Pancreas (tissue), 10 donors: Measurements from ENCODE around the gene PDHA1. TPM values are rescaled to one million over a fixed set of nuclear protein-coding genes. Genes with fewer than 3 reads are reported as not detected.

Experiments
- ATAC-seq, 4 donors: fragments of 200-7000 bp; cut with Tn5 transposase; one replicate each; pipeline versions ENCODE4 v1.8.0 to v1.9.1; 2020; ENCODE audit warnings: mild to moderate bottlenecking in 4 of 4, moderate library complexity in 4 of 4
- DNase-seq, 6 donors: peaks; one replicate each; pipeline ENCODE4 v3.0.0-alpha.2; 2020
- FAIRE-seq: peaks from 2 replicates; lab custom pipeline; 2012; peaks lifted over from hg19 to GRCh38; lab: Jason Lieb, UNC
- H3K27ac ChIP-seq, 4 donors: fragments of 200-600 bp; sonication (generic); 1 replicate in 3 of 4; 2 replicates in 1 of 4; pipeline versions ENCODE4 v1.5.0 to v1.8.0; 2020
- H3K27me3 ChIP-seq, 4 donors: fragments of 200-600 bp; one replicate each; pipeline ENCODE4 v1.8.0; 2021
- H3K36me3 ChIP-seq, 3 donors: fragments of 200-600 bp; sonication (generic) in 1 of 3; one replicate each; pipeline versions ENCODE4 v1.5.0 to v1.8.0; 2020 to 2021
- H3K4me1 ChIP-seq, 3 donors: fragments of 200-600 bp; one replicate each; pipeline ENCODE4 v1.8.0; 2021
- H3K4me3 ChIP-seq, 4 donors: fragments of 200-600 bp; sonication (generic) in 2 of 4; one replicate each; pipeline versions ENCODE4 v1.5.0 to v1.8.0; 2020 to 2021
- H3K9me3 ChIP-seq, 4 donors: fragments of 200-600 bp; one replicate each; pipeline ENCODE4 v1.8.0; 2021
- CTCF ChIP-seq, 4 donors: fragments of 200-600 bp; sonication (generic) in 3 of 4; IDR thresholded peaks; one replicate each; pipeline versions ENCODE4 v1.5.0 to v1.8.0; 2021; ENCODE audit warnings: antibody characterized with exemption in 4 of 4
- whole genome bisulfite sequencing, 2 donors: extraction: QIAGEN DNeasy Blood & Tissue Kit; methylation state at CpG; one replicate each; pipeline ENCODE4 v1.1.7; 2013; 5-methylcytosine and 5-hydroxymethylcytosine counted together
- intact Hi-C, 3 donors: fragments of 100-400 bp; cut with DNase I; formaldehyde crosslinking; loops; one replicate each; pipeline versions ENCODE4 v1.11.1 to v1.14.2; 2022
- polyA plus RNA-seq, 2 donors: library from polyadenylated mRNA; stranded (reverse); fragments of 200-250 nt; gene quantifications; one replicate each; pipeline ENCODE4 v1.2.3, GENCODE V29; 2013
- total RNA-seq, 6 donors: library from RNA; stranded (reverse); fragmentation: NEBNext Ultra II Directional in 4 of 6; extraction: Animal tissue kit (Norgen Biotek cat#: 25700) in 4 of 6; gene quantifications; one replicate each; pipeline versions ENCODE4 v1.2.1 to v1.2.4, GENCODE V29; 2021 to 2023
- donor health status: healthy with polysubstance abuse.
- donor health status: DM: no; HTN: no; CAD: no; lungs with moderate emphysema.
- donor health status: DM: no; HTN: no; CAD: no.
- donor health status: control.
- donor health status: control.
- donor health status: Bipolar disorder and iron deficiency.
- donor health status: DM: yes; HTN: yes; CAD: no.
- donor health status: DM: no; HTN: no; CAD: no.
- donor health status: DM: no; HTN: no; CAD: no.
- donor health status: DM: yes; HTN: yes; CAD: no.

Gene PDHA1
- total and polyA plus RNA-seq, 8 donors = 76.8 to 161 (median 92.2) TPM

GRCh38 chrX:19370061-19370460 is 26.3 kb downstream of the PDHA1 start:
- intact Hi-C loops = loop anchor here in 1 of 3 donors (10.0 kb wide), 1 partner anchor 165 kb away; no protein-coding TSS in a partner anchor

GRCh38 chrX:19372170-19372546 is 28.4 kb downstream of the PDHA1 start:
- H3K27me3 ChIP-seq = no peaks in the 10 kb centered on the region
- FAIRE-seq (no peak), DNase-seq (peak in 5 of 6 donors; percentile 45 to 75 (median 62)), ATAC-seq (peak; percentile 85 to 96 (median 92))
- no peaks in the 10 kb centered on the region for H3K36me3 ChIP-seq
- 1 to 11% methylated on average over 9 of the region's 9 CpGs for WGBS, 2 donors
- peak overlapping the region in 2 of 4 donors; percentile 11 to 32 for H3K4me3 ChIP-seq
- H3K27ac ChIP-seq = no peak overlapping the region
- peak; percentile 26 to 55 (median 48) for TF ChIP-seq CTCF (IDR thresholded peaks at IDR 0.05)
- intact Hi-C loops = loop anchor here in 1 of 3 donors (10.0 kb wide), 1 partner anchor 163 kb away; no protein-coding TSS in a partner anchor
- no peaks in the 10 kb centered on the region for H3K9me3 ChIP-seq
- no peaks in the 10 kb centered on the region for H3K4me1 ChIP-seq

More at GRCh38 chrX:19370061-19370460, 26.3 kb downstream of the PDHA1 start:
- DNase-seq (no peak), ATAC-seq (no peak), FAIRE-seq (no peak)
- H3K4me3 ChIP-seq = no peak overlapping the region
- H3K27ac ChIP-seq = no peak overlapping the region
- WGBS, 2 donors = 74 to 76% methylated on average over 5 of the region's 5 CpGs
- H3K27me3 ChIP-seq = no peaks in the 10 kb centered on the region
- no peak for TF ChIP-seq CTCF (IDR thresholded peaks at IDR 0.05)
- no peaks in the 10 kb centered on the region for H3K4me1 ChIP-seq
- H3K36me3 ChIP-seq = no peaks in the 10 kb centered on the region
- no peaks in the 10 kb centered on the region for H3K9me3 ChIP-seq

- Histone ChIP-seq H3K27me3 (no peaks in the 10 kb centered on the region), H3K9me3 (no peaks in the 10 kb centered on the region), H3K27ac (no peak overlapping the region), H3K4me3 (peak overlapping the region in 2 of 4 donors; percentile 11 to 32), H3K36me3 (no peaks in the 10 kb centered on the region), H3K4me1 (no peaks in the 10 kb centered on the region)
- peak; percentile 63 to 73 (median 68) for ATAC-seq
- intact Hi-C loops = loop anchor here in 1 of 3 donors (10.0 kb wide), 1 partner anchor 162 kb away; no protein-coding TSS in a partner anchor
- WGBS, 2 donors = 3 to 28% methylated on average over 19 to 20 of the region's 20 CpGs
- no peak for FAIRE-seq
- peak in 1 of 6 donors; percentile 14 for DNase-seq
- TF ChIP-seq CTCF (IDR thresholded peaks at IDR 0.05) = no peak
Measured at GRCh38 chrX:19372547-19373331, 29.0 kb downstream of the PDHA1 start.

GRCh38 chrX:19373351-19373891 is 29.7 kb downstream of the PDHA1 start:
- FAIRE-seq (no peak), ATAC-seq (no peak), DNase-seq (no peak)
- intact Hi-C loops = loop anchor here in 1 of 3 donors (10.0 kb wide), 1 partner anchor 161 kb away; no protein-coding TSS in a partner anchor
- no peak for TF ChIP-seq CTCF (IDR thresholded peaks at IDR 0.05)
- H3K27ac ChIP-seq = no peak overlapping the region
- no peaks in the 10 kb centered on the region for H3K36me3 ChIP-seq
- no peak overlapping the region for H3K4me3 ChIP-seq
- no peaks in the 10 kb centered on the region for H3K4me1 ChIP-seq
- H3K27me3 ChIP-seq = no peaks in the 10 kb centered on the region
- no peaks in the 10 kb centered on the region for H3K9me3 ChIP-seq
- 31 to 47% methylated on average over 23 of the region's 23 CpGs for WGBS, 2 donors
